Activated CD8-positive, alpha-beta memory T cell treated with anti-CD3 and anti-CD28 coated beads for 1 hour (primary cell): ENCODE results near the gene CAMKMT.
A peak's percentile ranks its signal among the peaks of the same experiment; 100 is the strongest.
"Not testable (repeated sequence)": the region's sequence is repeated elsewhere in the genome, so short reads cannot be mapped to it uniquely, and the experiment has no call there.

ENCODE experiments used
- DNase-seq, 2 donors: peaks; one replicate each; pipeline ENCODE4 v3.0.0-alpha.2; 2020; ENCODE audit warnings: low read depth in 1 of 2; ENCODE audit errors: extremely low read depth in 1 of 2

Gene CAMKMT

DNA sequence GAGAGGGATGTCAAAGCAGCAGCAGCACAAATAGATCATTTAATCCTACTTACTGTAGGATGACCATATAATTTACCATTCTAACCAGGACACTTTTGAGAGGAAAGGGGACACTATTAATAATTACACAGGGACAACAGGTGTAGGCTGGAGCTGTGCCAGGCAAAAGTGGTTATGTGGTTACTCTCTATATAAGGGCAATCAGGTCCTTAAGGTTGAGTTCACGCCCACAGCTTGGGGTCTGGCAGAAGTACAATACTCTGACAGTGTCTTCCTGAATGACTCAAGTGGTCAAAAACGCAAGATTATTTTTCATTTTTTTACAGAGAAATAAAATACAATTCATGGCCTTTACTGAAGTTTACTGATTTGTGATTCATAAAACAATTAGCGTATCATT is 3.2 kb upstream of the CAMKMT start:
- no peak for DNase-seq

DNA sequence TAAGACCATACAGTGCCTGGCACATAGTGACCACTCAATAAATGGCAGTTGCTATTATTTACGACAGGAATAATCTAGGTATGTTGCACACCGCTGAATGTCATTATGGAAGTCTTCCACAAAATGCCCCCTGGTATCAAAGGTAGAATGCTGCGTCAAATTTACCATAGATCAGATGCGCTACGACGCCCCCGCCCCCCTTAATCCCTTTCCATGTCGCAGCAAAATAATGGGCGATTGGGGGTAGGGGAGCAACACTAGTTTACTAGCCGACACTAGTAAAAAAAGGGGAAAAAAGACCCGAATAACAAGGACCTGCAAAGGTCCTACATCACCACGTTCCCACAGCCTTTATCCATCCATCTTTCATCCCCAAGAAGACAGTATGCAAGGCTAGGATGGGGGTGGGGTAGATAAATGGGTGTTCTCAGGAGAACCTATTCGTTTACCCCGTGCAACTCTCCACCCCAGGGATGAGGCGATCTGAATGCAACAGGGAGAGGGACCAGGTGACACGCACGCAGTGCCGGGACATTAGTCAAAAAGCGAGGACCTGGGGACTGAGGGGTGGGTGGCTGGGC is 908 bp upstream of the CAMKMT start:
- DNase-seq: no peak

DNA sequence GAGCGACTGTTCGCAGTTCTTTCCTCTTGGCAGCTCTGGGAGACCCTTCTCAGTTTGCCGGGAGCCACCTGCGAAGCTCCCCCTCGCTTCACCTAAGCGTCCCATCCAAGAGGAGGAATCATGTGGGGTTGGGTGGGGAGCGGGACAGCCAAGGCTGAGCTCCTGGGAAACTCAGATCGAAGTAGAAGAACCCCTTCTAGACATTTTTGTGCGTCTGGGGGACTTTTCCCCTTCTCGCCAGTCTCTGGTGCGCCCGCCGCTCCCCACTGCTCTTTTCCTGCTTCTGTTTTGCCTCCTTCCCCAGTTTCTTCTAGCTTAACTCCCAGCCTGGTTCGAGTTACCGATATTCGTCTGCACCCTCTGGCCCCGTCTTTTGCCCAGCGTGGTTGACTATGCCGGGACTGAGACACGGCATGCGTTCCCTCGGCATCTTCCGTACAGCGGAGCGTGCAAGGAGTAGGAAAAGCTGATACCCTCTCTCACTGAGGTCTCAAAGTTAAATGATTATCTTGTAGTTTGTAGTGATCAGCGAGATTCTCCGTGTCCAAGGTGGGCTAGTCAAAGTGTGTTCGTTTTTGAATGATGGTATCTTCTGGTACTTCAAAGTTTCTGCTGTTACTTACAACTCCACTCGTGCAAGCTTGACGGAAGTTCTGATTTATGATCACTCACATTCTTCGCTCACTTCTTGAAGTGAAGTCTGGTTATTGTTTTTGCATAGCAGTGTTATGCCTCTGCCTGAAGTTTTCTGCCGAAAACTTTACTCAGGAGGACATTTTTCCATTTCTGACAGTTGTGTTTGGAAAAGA is 664 bp downstream of the CAMKMT start:
- DNase-seq: peak in 1 of 2 donors; percentile 4

DNA sequence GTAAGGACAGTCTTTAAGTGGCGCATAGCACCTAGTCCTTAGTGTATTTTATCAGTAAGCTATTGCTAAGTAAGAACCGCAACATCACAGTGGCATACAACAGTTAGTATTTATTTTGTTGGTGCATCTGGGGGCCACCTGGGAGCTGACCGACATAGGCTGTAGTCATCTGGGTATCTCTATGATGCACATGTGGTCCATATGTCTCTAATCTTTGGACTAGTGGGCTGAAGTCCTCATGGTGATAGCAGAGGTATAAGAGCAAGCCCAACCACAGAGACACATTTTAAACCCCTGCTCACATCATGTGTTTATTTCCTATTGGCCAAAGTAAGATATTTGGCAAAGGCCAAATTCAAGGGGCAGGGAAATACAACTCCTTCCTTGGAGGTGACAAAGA is 2.9 kb downstream of the CAMKMT start:
- DNase-seq: no peak

DNA sequence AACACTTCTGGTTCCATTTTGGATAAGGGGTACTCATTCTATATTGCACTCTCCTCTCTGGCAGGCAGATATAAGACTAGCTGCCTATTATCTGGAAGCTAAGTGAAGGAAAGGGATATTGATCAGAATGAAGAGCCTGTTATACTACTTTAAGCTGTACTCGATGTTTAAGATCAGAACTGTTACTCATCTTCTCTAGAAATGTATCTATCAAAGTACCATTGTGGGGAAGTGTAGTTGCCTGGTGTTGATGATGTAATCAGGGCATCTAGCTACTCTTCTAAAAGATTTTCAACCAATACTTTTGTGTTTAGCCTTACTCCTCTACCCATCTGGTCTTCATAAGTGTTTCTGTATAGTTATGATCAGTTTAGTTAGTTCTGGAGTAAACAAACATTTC is 5.8 kb downstream of the CAMKMT start:
- no peak for DNase-seq

DNA sequence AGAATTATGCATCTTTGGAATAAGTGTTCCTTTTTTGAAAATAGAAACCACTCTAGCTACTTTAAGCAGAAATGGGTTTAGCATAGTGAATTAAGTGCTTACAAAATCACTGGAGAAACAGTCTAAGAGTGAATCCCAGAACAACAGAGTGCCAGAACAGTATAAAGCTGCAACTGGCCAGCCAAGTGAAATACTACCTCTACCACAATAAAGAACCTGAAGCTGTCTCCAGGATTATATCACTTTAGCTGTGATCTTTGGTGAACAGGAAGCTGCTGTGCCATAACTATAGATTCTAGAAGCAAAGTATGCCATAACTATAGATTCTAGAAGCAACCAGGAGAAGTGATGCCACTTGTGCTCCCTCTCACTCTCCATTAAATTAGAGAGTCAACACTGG is 7.6 kb downstream of the CAMKMT start:
- no peak for DNase-seq

DNA sequence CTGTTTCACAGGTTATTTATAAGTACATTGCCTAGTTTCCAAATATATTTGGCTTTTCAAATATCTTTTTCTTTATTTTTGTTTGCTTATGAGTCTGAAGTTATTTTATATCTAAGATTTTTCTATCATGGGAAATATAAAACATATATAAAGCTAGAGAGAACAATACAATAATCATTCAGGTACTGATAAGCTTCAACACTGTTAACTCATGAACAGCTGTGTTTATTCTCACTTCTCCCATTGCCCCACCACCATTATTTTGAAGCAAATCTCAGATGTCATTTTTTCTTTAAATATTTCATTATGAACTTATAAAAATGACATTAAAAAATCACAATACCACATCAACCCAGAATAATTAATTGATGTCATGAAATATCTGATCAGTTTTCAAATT is 9.7 kb downstream of the CAMKMT start:
- DNase-seq: no peak

GRCh38 chr2:44372246-44372645 is 10.5 kb downstream of the CAMKMT start:
- DNase-seq: no peak

DNA sequence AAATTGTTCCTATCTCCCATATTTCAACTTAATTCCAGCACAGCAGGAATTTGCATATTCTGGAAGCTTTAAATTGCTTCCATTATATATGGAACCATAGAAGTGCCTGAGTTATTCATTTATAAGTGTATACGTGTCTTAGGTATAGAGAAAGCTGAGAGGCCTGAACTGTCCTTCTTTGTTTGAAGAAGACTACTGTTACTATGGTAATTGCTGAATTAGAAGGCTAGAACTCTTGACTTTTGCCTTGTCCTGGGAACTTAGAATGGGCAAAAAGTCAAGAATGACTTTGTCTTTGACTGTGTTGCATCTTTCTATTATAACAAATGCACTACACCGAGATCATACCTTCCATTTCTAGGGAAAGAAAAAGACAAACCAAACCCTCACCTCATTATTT is 15.7 kb downstream of the CAMKMT start:
- no peak for DNase-seq

DNA sequence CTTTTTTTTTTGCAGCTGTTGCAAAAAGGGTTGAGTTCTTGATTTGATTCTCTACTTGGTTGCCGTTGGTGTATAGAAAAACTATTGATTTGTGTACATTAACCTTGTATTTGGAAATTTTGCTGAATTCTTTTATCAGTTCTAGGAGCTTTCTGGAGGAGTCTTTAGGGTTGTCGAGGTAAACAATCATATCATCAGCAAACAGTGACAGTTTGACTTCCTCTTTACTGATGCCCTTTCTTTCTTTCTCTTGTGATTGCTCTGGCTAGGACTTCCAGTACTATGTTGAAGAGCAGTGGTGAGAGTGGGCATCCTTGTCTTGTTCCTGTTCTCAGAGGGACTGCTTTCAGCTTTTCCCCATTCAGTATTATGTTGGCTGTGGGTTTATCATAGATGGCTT is 23.5 kb downstream of the CAMKMT start:
- not testable (repeated sequence) for DNase-seq

DNA sequence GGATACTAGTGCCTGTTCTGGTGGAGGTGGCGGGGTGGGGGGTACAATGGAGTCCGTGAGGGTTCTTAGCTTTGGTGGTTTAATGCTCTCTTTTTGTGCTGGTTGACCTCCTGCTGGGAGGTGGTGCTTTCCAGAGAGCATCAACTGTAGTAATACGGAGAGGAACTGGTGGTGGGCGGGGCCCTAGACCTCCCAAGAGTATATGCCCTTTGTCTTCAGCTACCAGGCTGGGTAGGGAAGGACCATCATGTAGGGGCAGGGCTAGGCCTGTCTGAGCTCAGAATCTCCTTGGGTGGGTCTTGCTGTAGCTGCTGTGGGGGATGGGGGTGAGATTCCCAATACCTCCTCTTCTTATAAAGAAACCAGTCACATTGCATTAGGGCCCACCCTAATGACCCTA is 27.1 kb downstream of the CAMKMT start:
- no peak for DNase-seq

GRCh38 chr2:44389895-44390294 is 28.1 kb downstream of the CAMKMT start:
- no peak for DNase-seq

DNA sequence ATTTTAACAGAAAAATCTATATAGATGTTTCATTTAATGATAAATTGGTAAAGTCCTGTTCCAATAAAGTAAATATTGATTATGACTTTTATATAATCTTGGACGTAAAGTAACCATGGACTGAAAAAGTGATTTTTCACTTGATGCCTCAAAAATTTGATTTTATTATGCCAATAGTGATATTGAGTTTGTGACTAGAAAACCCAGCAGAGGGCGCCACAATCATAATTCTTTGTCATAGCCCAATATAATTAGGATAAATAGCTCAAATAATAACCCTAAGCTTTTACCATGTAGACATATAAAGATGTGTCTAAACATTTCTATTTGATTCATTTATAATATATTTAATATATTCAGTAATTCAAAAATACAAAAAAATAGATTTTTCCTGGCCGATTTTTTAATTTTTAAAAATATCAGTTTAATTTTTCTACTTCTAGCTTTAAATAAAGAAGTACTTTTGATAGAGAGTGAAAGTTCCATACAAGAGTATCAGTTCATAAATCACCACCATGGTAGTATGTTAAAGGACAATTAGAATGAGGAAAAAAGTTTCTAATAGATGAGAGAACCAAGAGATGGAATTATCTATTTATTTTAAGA is 30.7 kb downstream of the CAMKMT start:
- peak; percentile 1 to 26 for DNase-seq

- DNase-seq: no peak
Measured at GRCh38 chr2:44397447-44398175, 35.9 kb downstream of the CAMKMT start.

GRCh38 chr2:44398243-44398897 is 36.6 kb downstream of the CAMKMT start:
- DNase-seq: no peak

GRCh38 chr2:44420725-44421124 is 59.0 kb downstream of the CAMKMT start:
- no peak for DNase-seq

DNA sequence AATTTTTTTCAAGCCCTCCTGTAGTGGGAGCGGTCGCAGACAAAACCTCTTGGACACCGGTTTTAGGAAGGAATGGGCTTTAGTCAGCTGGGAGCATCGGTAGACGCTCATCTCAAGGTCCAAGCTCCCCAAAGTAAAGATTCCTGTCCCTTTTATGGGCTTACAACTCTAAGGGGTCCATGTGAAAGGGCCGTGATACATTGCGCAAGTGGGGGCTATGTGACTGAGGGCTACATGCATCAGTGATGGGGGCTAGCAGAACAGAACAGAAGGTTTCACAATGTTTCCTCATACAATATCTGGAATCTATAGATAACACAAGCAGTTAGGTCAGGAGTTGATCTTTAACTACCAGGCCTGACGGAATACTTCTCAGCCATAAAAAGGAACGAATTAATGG is 62.5 kb downstream of the CAMKMT start:
- DNase-seq: no peak

- DNase-seq: no peak
Measured at GRCh38 chr2:44429034-44429433, 67.3 kb downstream of the CAMKMT start.

DNA sequence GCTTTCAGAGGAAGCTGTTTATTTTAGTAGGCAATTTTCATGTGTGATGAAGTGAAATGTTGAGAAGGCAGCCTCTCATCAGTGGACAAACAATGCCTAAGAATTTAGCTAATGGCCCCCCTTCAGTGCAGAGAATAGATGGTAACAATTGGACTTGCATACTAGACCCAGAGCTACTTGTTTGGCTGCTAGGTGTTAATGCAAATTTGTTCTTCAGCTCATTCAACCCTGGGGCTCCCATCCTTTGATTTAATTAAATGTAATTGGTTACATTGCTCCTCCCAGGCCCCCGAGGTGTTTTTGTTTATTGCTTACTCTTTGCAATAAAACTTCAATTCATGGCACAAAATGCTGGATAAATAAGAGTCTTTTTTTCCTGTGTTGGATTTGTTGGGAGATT is 68.6 kb downstream of the CAMKMT start:
- no peak for DNase-seq

DNA sequence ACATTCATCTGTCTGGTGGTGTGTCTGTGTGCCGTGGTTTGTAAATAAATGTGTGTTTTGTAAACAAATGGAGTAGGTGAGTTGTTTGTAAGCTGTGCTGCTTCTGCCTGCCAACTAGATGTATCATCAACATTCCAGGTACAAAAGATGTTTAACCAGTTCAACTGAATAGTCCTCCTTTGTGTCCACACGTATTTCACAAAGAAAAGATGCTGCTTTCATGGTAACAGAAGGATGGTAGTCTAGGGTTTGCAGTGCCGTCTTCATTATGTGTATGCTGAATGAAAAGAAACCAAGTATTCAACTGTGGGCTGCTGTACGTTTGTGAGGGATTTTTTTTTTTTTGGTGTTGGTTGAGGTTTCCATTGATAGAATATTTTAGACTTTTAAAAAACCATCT is 72.1 kb downstream of the CAMKMT start:
- no peak for DNase-seq

- no peak for DNase-seq
Measured at GRCh38 chr2:44441200-44441599, 79.5 kb downstream of the CAMKMT start.
